CD14-positive monocyte (primary cell): Measurements from ENCODE around the gene SLC25A19. TPM values are rescaled to one million over a fixed set of nuclear protein-coding genes. Genes with fewer than 3 reads are reported as not detected.

Experiments
- DNase-seq, 3 donors: peaks; one replicate each; pipeline ENCODE4 v3.0.0-alpha.2; 2011 to 2022
- H2AFZ ChIP-seq: 2 replicates; pipeline ENCODE4 v1.6.0; 2012; ENCODE audit warnings: mild to moderate bottlenecking, low read depth, low read length, inconsistent platforms; ENCODE audit not compliant: insufficient read depth, poor library complexity, severe bottlenecking
- H3K27ac ChIP-seq, 2 donors: 1 replicate in 1 of 2; 2 replicates in 1 of 2; pipeline ENCODE4 v1.5.1; 2012 to 2013; ENCODE audit warnings: low read length in 2 of 2, control low read depth in 1 of 2, inconsistent platforms in 1 of 2, low read depth in 1 of 2, mild to moderate bottlenecking in 1 of 2
- H3K27me3 ChIP-seq, 2 donors: one replicate each; pipeline versions ENCODE4 v1.6.0 to v1.6.1; 2011 to 2013; ENCODE audit warnings: low read length in 2 of 2; ENCODE audit not compliant: control insufficient read depth in 2 of 2, insufficient read depth in 2 of 2
- H3K36me3 ChIP-seq, 2 donors: replicated peaks in 1 of 2; 1 replicate in 1 of 2; 2 replicates in 1 of 2; pipeline versions ENCODE4 v1.5.1 to v1.6.1; 2012 to 2013; ENCODE audit warnings: low read length in 2 of 2, control low read depth in 1 of 2, inconsistent platforms in 1 of 2, mild to moderate bottlenecking in 1 of 2; ENCODE audit not compliant: insufficient read depth in 2 of 2, control insufficient read depth in 1 of 2
- H3K4me1 ChIP-seq, 2 donors: 1 replicate in 1 of 2; 2 replicates in 1 of 2; pipeline versions ENCODE4 v1.5.1 to v1.6.1; 2012 to 2013; ENCODE audit warnings: low read length in 2 of 2, control low read depth in 1 of 2, inconsistent platforms in 1 of 2, mild to moderate bottlenecking in 1 of 2, moderate library complexity in 1 of 2; ENCODE audit not compliant: insufficient read depth in 2 of 2, control insufficient read depth in 1 of 2
- H3K4me2 ChIP-seq: replicated peaks from 2 replicates; pipeline ENCODE3; 2012; ENCODE audit warnings: low read length, moderate library complexity, mild to moderate bottlenecking; ENCODE audit not compliant: poor library complexity, severe bottlenecking; ENCODE audit errors: extremely low read depth
- H3K4me3 ChIP-seq, 3 experiments: fragments of 200-600 bp in 1 of 3; sonication (generic) in 1 of 3; replicated peaks in 1 of 3; 1 replicate in 2 of 3; 2 replicates in 1 of 3; pipeline ENCODE4 v1.5.1; 2011 to 2013; ENCODE audit warnings: low read length in 3 of 3, mild to moderate bottlenecking in 3 of 3, control low read depth in 2 of 3, low read depth in 2 of 3, inconsistent platforms in 1 of 3, moderate library complexity in 1 of 3
- H3K79me2 ChIP-seq: 2 replicates; pipeline ENCODE4 v1.6.0; 2012; ENCODE audit warnings: mild to moderate bottlenecking, control low read depth, inconsistent platforms, low read length, moderate library complexity; ENCODE audit not compliant: insufficient read depth
- H3K9ac ChIP-seq: 2 replicates; pipeline ENCODE4 v1.6.0; 2017; ENCODE audit warnings: low read length, mild to moderate bottlenecking; ENCODE audit not compliant: insufficient read depth, poor library complexity, severe bottlenecking
- H3K9me3 ChIP-seq, 2 donors: replicated peaks in 1 of 2; 1 replicate in 1 of 2; 2 replicates in 1 of 2; pipeline versions ENCODE4 v1.5.1 to v1.6.1; 2012 to 2013; ENCODE audit warnings: low read length in 2 of 2, control low read depth in 1 of 2; ENCODE audit not compliant: control insufficient read depth in 1 of 2, insufficient read depth in 1 of 2
- H4K20me1 ChIP-seq: 2 replicates; pipeline ENCODE4 v1.6.0; 2012; ENCODE audit warnings: mild to moderate bottlenecking, low read length, control low read depth, moderate library complexity; ENCODE audit not compliant: insufficient read depth
- H3K27ac Mint-ChIP-seq, 7 donors: one replicate each; pipeline ENCODE4 v1.8.0; 2020; ENCODE audit warnings: mild to moderate bottlenecking in 7 of 7, mixed read lengths in 7 of 7, moderate library complexity in 6 of 7, inconsistent platforms in 2 of 7
- H3K27me3 Mint-ChIP-seq, 3 donors: one replicate each; pipeline ENCODE4 v1.8.0; 2021 to 2022; ENCODE audit warnings: low read depth in 3 of 3, mild to moderate bottlenecking in 3 of 3, mixed read lengths in 3 of 3, moderate library complexity in 3 of 3, inconsistent platforms in 1 of 3
- H3K36me3 Mint-ChIP-seq, 2 donors: one replicate each; pipeline ENCODE4 v1.8.0; 2020; ENCODE audit warnings: mixed read lengths in 2 of 2, inconsistent platforms in 1 of 2, mild to moderate bottlenecking in 1 of 2
- H3K4me1 Mint-ChIP-seq: one replicate; pipeline ENCODE4 v1.8.0; 2020; ENCODE audit warnings: mild to moderate bottlenecking, mixed read lengths
- H3K4me3 Mint-ChIP-seq, 2 donors: one replicate each; pipeline ENCODE4 v1.8.0; 2020; ENCODE audit warnings: mild to moderate bottlenecking in 2 of 2, mixed read lengths in 2 of 2, moderate library complexity in 1 of 2
- H3K9me3 Mint-ChIP-seq, 7 donors: one replicate each; pipeline ENCODE4 v1.8.0; 2020 to 2022; ENCODE audit warnings: mixed read lengths in 7 of 7, mild to moderate bottlenecking in 6 of 7, moderate library complexity in 6 of 7, inconsistent platforms in 2 of 7
- CTCF ChIP-seq: fragments of 200-600 bp; IDR thresholded peaks from one replicate; pipeline ENCODE4 v1.8.0; 2022; ENCODE audit warnings: antibody characterized with exemption, mild to moderate bottlenecking
- WGBS: methylation state at CpG from one replicate; pipeline ENCODE4 v1.1.5; 2013; ENCODE audit warnings: missing lambda C conversion rate; ENCODE audit not compliant: insufficient coverage; 5-methylcytosine and 5-hydroxymethylcytosine counted together
- intact Hi-C, 2 donors: fragments of 100-400 bp; cut with micrococcal nuclease; formaldehyde crosslinking; loops; one replicate each; pipeline versions ENCODE4 v1.15.0 to v1.15.1; 2023
- polyA plus RNA-seq, 3 donors: library from polyadenylated mRNA; depleted of rRNA in 1 of 3; unstranded in 2 of 3; stranded (reverse) in 1 of 3; fragments of 300-500 nt in 2 of 3; fragments of >200 nt in 1 of 3; fragmentation: Illumina TruSeq in 2 of 3; gene quantifications; 1 replicate in 2 of 3; 2 replicates in 1 of 3; pipeline ENCODE4 v1.2.3, GENCODE V29; 2012 to 2021

Gene SLC25A19
- polyA plus RNA-seq, 3 donors, result 14.4 to 21.5 (median 18.8) TPM

- peaks cover 0 to 1% (median 0%) of the 10 kb centered on the region in 7 donors for H3K9me3 Mint-ChIP-seq
- DNase-seq, result peak; percentile 58 to 85 (median 79)
- H3K27ac Mint-ChIP-seq, result peak overlapping the region; percentile 54 to 89 (median 80)
- Histone ChIP-seq H3K9me3 (no peaks in the 10 kb centered on the region), H3K4me2 (peak overlapping the region; percentile 37), H3K79me2 (peaks cover 58% of the 10 kb centered on the region), H3K27me3 (no peaks in the 10 kb centered on the region), H3K36me3 (peaks cover 69 to 86% of the 10 kb centered on the region in 2 donors), H3K4me1 (peaks cover 34 to 45% of the 10 kb centered on the region in 2 donors), H3K4me3 (peak overlapping the region in 1 of 3 experiments; percentile 32), H4K20me1 (peaks cover 94% of the 10 kb centered on the region), H2AFZ (no peak overlapping the region), H3K27ac (peak overlapping the region in 1 of 2 donors; percentile 50), H3K9ac (no peak overlapping the region)
- no peaks in the 10 kb centered on the region for H3K27me3 Mint-ChIP-seq
- H3K4me3 Mint-ChIP-seq, result peak overlapping the region; percentile 1 to 80
- intact Hi-C loops, result no loop called here
- H3K36me3 Mint-ChIP-seq, result peaks cover 73 to 91% of the 10 kb centered on the region in 2 donors
- peaks cover 47% of the 10 kb centered on the region for H3K4me1 Mint-ChIP-seq
- 44% methylated on average over 14 of the region's 22 CpGs for WGBS
- no peak for TF ChIP-seq CTCF
These were observed 44.9 kb downstream of the SLC25A19 start for GRCh38 chr17:75244133-75244866.

- Histone ChIP-seq H2AFZ (no peak overlapping the region), H3K4me3 (no peak overlapping the region), H3K4me1 (peaks cover 34 to 43% of the 10 kb centered on the region in 2 donors), H3K9me3 (no peaks in the 10 kb centered on the region), H3K9ac (no peak overlapping the region), H3K36me3 (peaks cover 86 to 97% of the 10 kb centered on the region in 2 donors), H3K4me2 (no peak overlapping the region), H3K27me3 (no peaks in the 10 kb centered on the region), H4K20me1 (peaks cover 96% of the 10 kb centered on the region), H3K27ac (peak overlapping the region; percentile 25 to 54), H3K79me2 (peaks cover 50% of the 10 kb centered on the region)
- intact Hi-C loops, result no loop called here
- Mint-ChIP-seq H3K27me3 (no peaks in the 10 kb centered on the region), H3K4me3 (peak overlapping the region in 1 of 2 donors; percentile 35), H3K9me3 (peaks cover 0 to 1% (median 0%) of the 10 kb centered on the region in 7 donors), H3K36me3 (peaks cover 83 to 99% of the 10 kb centered on the region in 2 donors), H3K27ac (peak overlapping the region; percentile 57 to 85 (median 73)), H3K4me1 (peaks cover 51% of the 10 kb centered on the region)
- DNase-seq, result peak in 2 of 3 donors; percentile 22 to 31
- no peak for TF ChIP-seq CTCF
- 44% methylated on average over 6 of the region's 17 CpGs for WGBS
These were observed 46.7 kb downstream of the SLC25A19 start for GRCh38 chr17:75242461-75243042.
